GM06990 (cell line): ENCODE measurements around the gene OR2L3.

Source experiments
- DNase-seq: peaks from one replicate; pipeline ENCODE4 v3.0.0-alpha.2; 2011; ENCODE audit not compliant: insufficient read length; ENCODE audit errors: extremely low read depth
- H3K27me3 ChIP-seq: replicated peaks from 2 replicates; pipeline ENCODE4 v1.6.0; 2011; ENCODE audit warnings: low read length; ENCODE audit not compliant: control insufficient read depth, insufficient read depth
- H3K36me3 ChIP-seq: 2 replicates; pipeline ENCODE4 v1.5.1; 2011; ENCODE audit warnings: low read length; ENCODE audit not compliant: control insufficient read depth, insufficient read depth
- H3K4me3 ChIP-seq: replicated peaks from 2 replicates; pipeline ENCODE4 v1.5.1; 2011; ENCODE audit warnings: low read depth, mild to moderate bottlenecking, control low read depth, low read length
- CTCF ChIP-seq: IDR thresholded peaks from 2 replicates; pipeline ENCODE4 v1.5.1; 2011; ENCODE audit warnings: low read length, control low read depth, mild to moderate bottlenecking, inconsistent platforms; ENCODE audit not compliant: insufficient read depth, poor library complexity, severe bottlenecking

The OR2L3 gene

GRCh38 chr1:248046536-248046935 is at the start of gene OR2L3:
TSS of gene OR2L3 (plus strand) at chr1:248046836. CDS start at chr1:248060682, 13,846 bp downstream.
- no peaks in the 10 kb centered on the region for H3K36me3 ChIP-seq
- DNase-seq = no peak
- no peaks in the 10 kb centered on the region for H3K27me3 ChIP-seq
- no peak for TF ChIP-seq CTCF
- no peak within 1 kb of the TSS for H3K4me3 ChIP-seq

GRCh38 chr1:247998811-247999210 is 47.8 kb upstream of the OR2L3 start:
- Histone ChIP-seq H3K36me3 (no peaks in the 10 kb centered on the region), H3K4me3 (no peak overlapping the region), H3K27me3 (no peaks in the 10 kb centered on the region)
- no peak for DNase-seq
- TF ChIP-seq CTCF = no peak

GRCh38 chr1:248000169-248000568 is 46.5 kb upstream of the OR2L3 start:
- DNase-seq = no peak
- Histone ChIP-seq H3K36me3 (no peaks in the 10 kb centered on the region), H3K4me3 (no peak overlapping the region), H3K27me3 (no peaks in the 10 kb centered on the region)
- TF ChIP-seq CTCF = no peak

- H3K27me3 ChIP-seq = no peaks in the 10 kb centered on the region
Observed at GRCh38 chr1:248007778-248008177, 38.9 kb upstream of the OR2L3 start.

GRCh38 chr1:248009681-248010080 is 37.0 kb upstream of the OR2L3 start:
- no peak for TF ChIP-seq CTCF
- Histone ChIP-seq H3K36me3 (no peaks in the 10 kb centered on the region), H3K27me3 (no peaks in the 10 kb centered on the region), H3K4me3 (no peak overlapping the region)
- no peak for DNase-seq

More at GRCh38 chr1:248007778-248008177, 38.9 kb upstream of the OR2L3 start:
- no peak for DNase-seq
- H3K36me3 ChIP-seq = no peaks in the 10 kb centered on the region
- TF ChIP-seq CTCF = no peak
- H3K4me3 ChIP-seq = no peak overlapping the region

- no peaks in the 10 kb centered on the region for H3K36me3 ChIP-seq
- no peak within 1 kb of the TSS for H3K4me3 ChIP-seq
Observed at GRCh38 chr1:248013229-248013710, 33.4 kb upstream of the OR2L3 start, which contains the start of gene OR2L5. TSS of gene OR2L5 (plus strand) at chr1:248013660. CDS start at chr1:248021948, 8,288 bp downstream.

More at GRCh38 chr1:248013229-248013710, 33.4 kb upstream of the OR2L3 start, which contains the start of gene OR2L5:
- H3K27me3 ChIP-seq = no peaks in the 10 kb centered on the region
- no peak for TF ChIP-seq CTCF
- DNase-seq = no peak
